Spinal cord (tissue), 10 donors: Measurements from ENCODE around the gene CABP7. TPM values are rescaled to one million over a fixed set of nuclear protein-coding genes. Genes with fewer than 3 reads are reported as not detected.

Source experiments
- DNase-seq, 6 donors: peaks; one replicate each; pipeline versions ENCODE4 v3.0.0 to v3.0.0-alpha.2; 2013 to 2015; ENCODE audit warnings: low spot score in 6 of 6, low read depth in 4 of 6
- H3K27ac ChIP-seq: one replicate; pipeline ENCODE4 v1.5.1; 2013; ENCODE audit warnings: low read depth, low read length, control low read depth
- H3K27me3 ChIP-seq: one replicate; pipeline ENCODE4 v1.6.1; 2013; ENCODE audit warnings: low read length; ENCODE audit not compliant: control insufficient read depth, insufficient read depth
- H3K36me3 ChIP-seq: one replicate; pipeline ENCODE4 v1.6.1; 2013; ENCODE audit warnings: low read length; ENCODE audit not compliant: control insufficient read depth, insufficient read depth
- H3K4me1 ChIP-seq: one replicate; pipeline ENCODE4 v1.6.1; 2013; ENCODE audit warnings: low read length; ENCODE audit not compliant: control insufficient read depth, insufficient read depth
- H3K4me3 ChIP-seq: one replicate; pipeline ENCODE4 v1.5.1; 2013; ENCODE audit warnings: low read depth, low read length, control low read depth
- H3K9me3 ChIP-seq: one replicate; pipeline ENCODE4 v1.6.1; 2013; ENCODE audit warnings: low read length; ENCODE audit not compliant: control insufficient read depth, insufficient read depth
- WGBS: methylation state at CpG from one replicate; pipeline ENCODE4 v1.1.5; 2013; ENCODE audit warnings: missing lambda C conversion rate; ENCODE audit not compliant: insufficient coverage; 5-methylcytosine and 5-hydroxymethylcytosine counted together
- polyA plus RNA-seq, 2 donors: library from polyadenylated mRNA; unstranded; fragments of 120-200 nt; gene quantifications; one replicate each; pipeline ENCODE4 v1.2.1, GENCODE V29; 2013; ENCODE audit not compliant: insufficient read length in 2 of 2
- total RNA-seq, 2 donors: library from RNA; depleted of rRNA in 1 of 2; stranded (reverse); fragments of 120-200 nt in 1 of 2; fragments of >200 nt in 1 of 2; gene quantifications; one replicate each; pipeline versions ENCODE4 v1.2.3 to v1.2.4, GENCODE V29; 2013 to 2014
- donor health status: healthy.

CABP7 gene
- total and polyA plus RNA-seq, 4 donors, result 8.2 to 34.9 (median 25.0) TPM

DNA sequence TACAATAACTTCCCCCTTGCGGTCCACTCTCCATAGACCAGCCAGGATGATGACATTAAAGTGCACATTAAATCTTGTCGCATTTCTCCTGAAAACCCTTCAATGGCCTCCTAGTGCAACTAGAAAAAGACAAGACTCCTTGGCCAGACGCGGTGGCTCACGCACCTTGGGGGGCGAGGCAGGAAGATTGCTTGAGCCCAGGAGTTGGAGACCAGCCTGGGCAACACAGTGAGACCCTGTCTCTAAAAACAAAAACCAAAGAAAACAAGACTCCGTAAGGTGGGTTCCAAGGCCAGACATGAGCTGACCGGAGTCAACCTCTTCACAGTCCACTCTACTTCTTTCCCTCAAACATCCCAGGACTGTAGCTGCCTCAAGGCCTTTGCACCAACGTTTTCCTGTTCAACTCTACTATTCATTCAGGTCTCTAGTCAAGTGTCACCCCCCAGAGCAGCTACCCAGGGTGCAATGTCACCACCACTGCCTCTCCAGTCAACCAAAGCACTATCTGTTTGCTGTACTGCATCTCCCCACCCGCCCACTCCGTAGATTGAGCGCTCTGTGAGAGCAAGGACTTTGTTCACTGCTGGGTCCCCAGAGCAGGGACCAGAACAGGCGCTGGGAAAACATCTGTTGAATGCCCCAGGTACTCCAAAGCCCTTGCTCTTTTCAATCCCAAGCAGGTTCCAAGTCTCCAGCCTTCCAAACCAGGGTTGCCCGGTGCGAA is 46.3 kb downstream of the CABP7 start:
- Histone ChIP-seq H3K4me1 (peaks cover 27% of the 10 kb centered on the region), H3K36me3 (peaks cover 21% of the 10 kb centered on the region), H3K4me3 (peak overlapping the region; percentile 100), H3K27ac (peak overlapping the region; percentile 54), H3K27me3 (no peaks in the 10 kb centered on the region), H3K9me3 (no peaks in the 10 kb centered on the region)
- 64% methylated on average over 12 of the region's 15 CpGs for WGBS
- DNase-seq, result no peak

DNA sequence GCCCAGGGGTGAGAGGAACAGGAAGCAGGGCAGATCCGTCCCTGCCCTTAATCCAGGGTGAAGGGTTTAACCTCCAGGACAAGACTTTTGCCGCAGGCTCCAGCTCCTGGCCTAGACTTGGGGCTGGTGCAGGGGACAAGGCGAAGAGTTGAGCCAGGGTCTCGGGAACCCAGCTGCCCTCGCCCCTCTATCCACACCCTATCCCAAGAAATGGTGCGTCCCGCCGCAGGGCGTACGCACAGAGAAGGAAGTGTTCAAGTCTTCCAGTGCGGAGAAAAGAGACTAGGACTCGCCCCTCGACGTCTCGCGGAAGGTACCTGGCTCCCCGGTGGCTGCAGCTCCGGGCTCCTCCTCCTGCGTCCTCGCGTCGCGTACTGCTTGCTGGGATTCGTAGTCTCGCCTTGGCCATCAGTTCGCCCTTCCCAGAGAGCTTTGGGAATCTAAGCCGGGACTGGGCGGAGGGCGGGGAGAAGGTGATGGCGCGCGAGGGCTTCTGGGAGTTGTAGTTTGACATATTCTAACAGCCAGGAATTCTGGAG is 46.9 kb downstream of the CABP7 start, which contains the start of gene ZMAT5:
Gene ZMAT5 (minus strand): TSS at position 376 of the 539 bp plus-strand sequence. CDS start 18,463 bp downstream, outside the sequence.
- H3K36me3 ChIP-seq, result peaks cover 24% of the 10 kb centered on the region
- peak within 1 kb of the TSS; percentile 82 for H3K27ac ChIP-seq
- DNase-seq, result peak; percentile 94 to 99 (median 96)
- WGBS, result 0% methylated on average over 31 of the region's 32 CpGs
- H3K9me3 ChIP-seq, result no peaks in the 10 kb centered on the region
- no peaks in the 10 kb centered on the region for H3K27me3 ChIP-seq
- peaks cover 27% of the 10 kb centered on the region for H3K4me1 ChIP-seq
- peak within 1 kb of the TSS; percentile 100 for H3K4me3 ChIP-seq

DNA sequence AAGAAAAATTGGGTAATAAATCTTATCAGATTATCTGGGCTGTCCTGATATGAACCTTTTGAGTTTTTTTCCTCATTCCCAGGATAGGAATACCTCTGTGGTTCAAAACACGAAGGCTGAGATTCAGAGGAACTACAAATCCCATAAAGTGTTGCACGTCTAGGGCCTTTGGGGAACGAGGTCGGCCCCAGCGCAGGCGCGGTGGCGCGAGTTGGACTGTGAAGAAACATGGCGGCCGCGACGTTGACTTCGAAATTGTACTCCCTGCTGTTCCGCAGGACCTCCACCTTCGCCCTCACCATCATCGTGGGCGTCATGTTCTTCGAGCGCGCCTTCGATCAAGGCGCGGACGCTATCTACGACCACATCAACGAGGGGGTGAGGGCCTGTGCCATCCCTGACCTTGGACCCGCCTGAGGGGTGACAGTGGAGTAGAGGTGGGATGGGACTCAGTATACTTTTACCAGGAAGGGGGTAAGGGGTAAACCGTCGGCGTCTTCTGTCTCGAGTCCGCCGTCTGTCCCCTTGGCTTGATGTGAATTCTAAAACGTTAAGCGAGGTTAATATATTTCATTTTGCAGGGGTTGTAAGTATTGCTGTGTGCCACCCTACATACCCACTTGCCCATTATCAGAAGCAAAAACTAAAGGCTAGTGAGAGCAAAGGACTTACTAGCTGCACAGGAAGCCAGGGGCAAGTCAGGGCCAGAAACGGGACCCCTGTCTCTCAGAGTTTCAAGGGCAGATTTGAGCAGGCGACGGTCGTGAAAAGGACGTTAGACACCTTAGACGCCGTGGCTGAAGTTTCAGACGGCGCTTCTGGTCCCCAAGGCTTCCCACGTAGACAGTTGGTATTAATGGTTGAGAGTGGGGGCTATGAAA is 47.6 kb downstream of the CABP7 start, which contains the start of gene UQCR10:
Gene UQCR10 (plus strand): TSS at position 199 of the 881 bp plus-strand sequence. CDS start 30 bp downstream, at position 229.
- Histone ChIP-seq H3K9me3 (no peaks in the 10 kb centered on the region), H3K4me1 (peaks cover 27% of the 10 kb centered on the region), H3K27ac (peak within 1 kb of the TSS; percentile 82), H3K4me3 (peak within 1 kb of the TSS; percentile 100), H3K36me3 (peaks cover 24% of the 10 kb centered on the region), H3K27me3 (no peaks in the 10 kb centered on the region)
- DNase-seq, result peak; percentile 84 to 98 (median 90)
- WGBS, result under 1% methylated on average over 38 of the region's 46 CpGs

DNA sequence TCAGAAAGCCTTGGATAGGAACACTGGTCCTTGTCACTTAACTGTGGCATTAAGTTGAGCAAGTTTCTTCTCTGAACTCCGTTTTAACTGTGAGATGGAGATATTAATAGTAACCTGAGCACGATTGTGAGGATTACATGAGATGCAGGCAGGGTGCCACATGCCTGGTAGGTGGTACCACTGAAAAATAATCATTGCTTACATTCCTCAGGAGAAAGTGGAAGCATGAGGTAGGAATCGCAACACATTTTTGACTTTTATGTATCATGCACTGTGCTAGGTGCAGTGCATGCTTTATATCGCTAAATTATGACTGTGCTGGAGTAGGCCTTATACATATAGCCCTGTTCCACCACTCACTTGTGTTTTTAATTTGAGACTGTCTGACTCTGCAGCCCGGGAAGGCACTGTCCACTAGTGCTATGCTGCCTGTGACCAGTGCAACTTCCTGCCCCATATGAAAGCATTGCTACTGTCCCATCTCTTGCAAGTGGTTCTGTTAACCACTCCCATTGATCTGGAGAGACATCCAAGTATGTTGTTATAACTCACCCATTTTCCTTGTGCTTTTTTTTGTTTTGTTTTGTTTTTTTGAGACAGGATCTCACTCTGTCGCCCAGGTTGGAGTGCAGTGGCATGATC is 48.4 kb downstream of the CABP7 start:
- 29% methylated on average over 2 of the region's 6 CpGs for WGBS
- peak overlapping the region; percentile 100 for H3K4me3 ChIP-seq

DNA sequence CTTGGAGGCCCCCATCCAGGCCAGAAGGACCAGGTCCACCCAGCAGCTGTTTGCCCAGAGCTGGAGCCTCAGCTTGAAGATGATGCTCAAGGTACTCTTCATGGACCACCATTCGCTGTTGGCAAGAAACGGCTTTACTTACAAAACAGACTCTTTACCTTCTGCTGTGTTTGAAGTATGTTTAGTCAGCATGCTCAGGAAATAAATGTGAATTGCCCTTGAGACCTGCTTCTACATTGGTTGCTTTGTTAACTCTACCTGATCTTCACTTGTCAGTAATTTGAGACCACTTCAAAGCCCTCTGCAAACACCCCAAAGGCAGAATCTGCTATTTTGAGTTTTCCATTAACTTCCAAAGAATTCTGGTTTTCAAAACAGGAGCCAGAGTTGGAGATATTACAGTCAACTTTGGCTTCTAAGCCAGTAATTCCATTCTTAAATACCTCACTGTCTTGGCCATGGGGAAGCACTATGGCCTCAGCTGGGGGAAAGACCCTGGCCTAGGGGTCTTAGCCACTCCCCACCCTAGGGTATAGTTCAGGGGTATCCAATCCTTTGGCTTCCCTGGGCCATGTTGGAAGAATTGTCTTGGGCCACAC is 50.0 kb downstream of the CABP7 start:
- no peaks in the 10 kb centered on the region for H3K9me3 ChIP-seq
- DNase-seq, result no peak
- WGBS, result no CpG with 5 or more reads among the region's 2 CpGs
- peaks cover 24% of the 10 kb centered on the region for H3K36me3 ChIP-seq
- no peaks in the 10 kb centered on the region for H3K27me3 ChIP-seq
- peaks cover 27% of the 10 kb centered on the region for H3K4me1 ChIP-seq
- H3K27ac ChIP-seq, result no peak overlapping the region
- no peak overlapping the region for H3K4me3 ChIP-seq

More for the DNA sequence above, 48.4 kb downstream of the CABP7 start:
- Histone ChIP-seq H3K9me3 (no peaks in the 10 kb centered on the region), H3K36me3 (peaks cover 24% of the 10 kb centered on the region), H3K27me3 (no peaks in the 10 kb centered on the region), H3K27ac (no peak overlapping the region), H3K4me1 (peaks cover 27% of the 10 kb centered on the region)
- no peak for DNase-seq

DNA sequence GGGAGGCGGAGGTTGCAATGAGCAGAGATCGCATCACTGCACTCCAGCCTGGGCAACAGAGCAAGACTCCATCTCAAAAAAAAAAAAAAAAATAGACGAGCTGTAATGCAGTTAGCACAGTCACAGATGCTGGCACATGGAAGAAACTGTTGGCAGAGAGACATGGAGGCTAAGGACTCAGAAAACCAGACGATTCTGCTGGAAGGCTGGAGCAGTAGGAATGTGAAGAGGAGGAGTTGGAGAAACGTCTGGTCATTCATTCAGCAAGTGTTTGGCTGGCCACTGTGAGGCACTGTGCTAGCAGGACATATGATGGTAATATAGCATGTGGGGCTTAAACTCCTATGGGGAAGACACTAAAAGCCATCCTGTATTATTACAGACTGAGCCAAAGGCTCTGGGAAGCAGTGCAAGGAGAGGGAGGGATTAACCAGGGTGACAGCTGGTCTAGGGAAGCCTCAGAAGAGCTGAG is 52.4 kb downstream of the CABP7 start:
- no peaks in the 10 kb centered on the region for H3K9me3 ChIP-seq
- peak in 2 of 6 donors; percentile 41 to 46 for DNase-seq
- no peak overlapping the region for H3K27ac ChIP-seq
- 53% methylated on average over 4 of the region's 5 CpGs for WGBS
- H3K27me3 ChIP-seq, result no peaks in the 10 kb centered on the region
- H3K4me3 ChIP-seq, result no peak overlapping the region
- H3K4me1 ChIP-seq, result peaks cover 13% of the 10 kb centered on the region
- peaks cover 24% of the 10 kb centered on the region for H3K36me3 ChIP-seq

DNA sequence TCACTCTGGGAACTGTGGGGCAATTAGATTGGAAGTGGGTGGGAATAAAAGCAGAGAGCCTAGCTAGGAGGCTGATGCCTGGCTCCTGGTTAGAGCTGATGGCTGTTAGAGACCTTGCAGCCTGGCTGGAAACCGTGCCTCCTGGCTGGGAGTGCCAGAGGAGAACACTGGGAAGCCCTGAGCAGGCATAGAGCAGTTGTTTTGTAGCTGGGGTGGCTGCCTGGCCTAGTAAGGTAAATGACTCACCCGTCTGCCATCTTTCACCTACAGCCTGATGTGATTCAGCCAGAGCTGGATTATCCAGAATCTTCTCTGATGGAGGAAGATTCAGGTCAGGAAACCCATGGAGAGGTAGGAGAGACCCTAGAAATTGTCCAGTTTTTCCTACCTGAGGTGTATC is 53.4 kb downstream of the CABP7 start:
- WGBS, result 88% methylated on average over 1 of the region's 2 CpGs
- Histone ChIP-seq H3K9me3 (no peaks in the 10 kb centered on the region), H3K4me1 (peaks cover 8% of the 10 kb centered on the region), H3K27ac (no peak overlapping the region), H3K36me3 (peaks cover 24% of the 10 kb centered on the region), H3K4me3 (no peak overlapping the region), H3K27me3 (no peaks in the 10 kb centered on the region)
- no peak for DNase-seq

DNA sequence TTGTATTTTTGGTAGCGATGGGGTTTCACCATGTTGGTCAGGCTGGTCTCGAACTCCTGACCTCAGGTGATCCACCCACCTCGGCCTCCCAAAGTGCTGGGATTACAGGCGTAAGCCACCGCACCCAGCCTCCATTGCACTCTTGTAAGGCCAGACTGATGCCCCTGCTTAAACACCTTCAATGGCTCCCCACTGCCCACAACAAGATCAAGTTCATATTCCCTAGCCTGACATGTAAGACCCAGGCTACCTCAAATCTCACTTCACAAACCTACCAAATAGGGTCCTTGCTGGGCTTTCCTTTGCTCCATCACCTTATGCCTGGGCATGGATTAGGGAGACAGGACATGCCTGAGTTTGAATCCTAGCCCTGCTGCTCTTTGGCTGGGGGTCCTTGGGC is 60.4 kb downstream of the CABP7 start:
- no peaks in the 10 kb centered on the region for H3K36me3 ChIP-seq
- no peaks in the 10 kb centered on the region for H3K27me3 ChIP-seq
- H3K4me3 ChIP-seq, result no peak overlapping the region
- peaks cover 45% of the 10 kb centered on the region for H3K4me1 ChIP-seq
- DNase-seq, result no peak
- H3K9me3 ChIP-seq, result no peaks in the 10 kb centered on the region
- H3K27ac ChIP-seq, result no peak overlapping the region
- WGBS, result 95% methylated on average over 5 of the region's 5 CpGs
